HepG2 (cell line): ENCODE results near the gene AEN. TPM values are rescaled to one million over a fixed set of nuclear protein-coding genes. Genes with fewer than 3 reads are reported as not detected.
A peak's percentile ranks its signal among the peaks of the same experiment; 100 is the strongest.

Experiments used
- ATAC-seq: fragments of 200-7000 bp; cut with Tn5 transposase; 3 replicates; pipeline ENCODE4 v1.9.1; 2020; ENCODE audit warnings: mild to moderate bottlenecking, moderate library complexity
- BruUV-seq: library from RNA; stranded (reverse); fragments of 400-500 nt; replicated peaks from 2 replicates; lab custom pipeline; 2021; lab: Mats Ljungman, UMichigan
- CTCF ChIA-PET: fragments of 300-600 bp; formaldehyde crosslinking; extraction: SDS; loops from one replicate; lab custom pipeline; 2021; ENCODE audit warnings: low total read pairs, inconsistent platforms, low intra/inter-chr PET ratio; lab: Yijun Ruan, JAX
- POLR2A ChIA-PET: fragments of 350-600 bp; sonication (Branson Sonifier 250); formaldehyde crosslinking; loops from one replicate; lab custom pipeline; 2020; ENCODE audit warnings: antibody characterized with exemption, inconsistent platforms; lab: Yijun Ruan, JAX
- DNase-seq: peaks from one replicate; pipeline ENCODE4 v3.0.0-alpha.2; 2015; ENCODE audit warnings: low spot score
- FAIRE-seq: peaks from 3 replicates; lab custom pipeline; 2011; peaks lifted over from hg19 to GRCh38; lab: Jason Lieb, UNC
- H2AFZ ChIP-seq: one replicate; pipeline ENCODE4 v1.6.1; 2011; ENCODE audit warnings: low read length, inconsistent platforms
- H3K27ac ChIP-seq: fragments of 300-600 bp; 3 replicates; pipeline ENCODE4 v1.8.0; 2011; ENCODE audit warnings: mixed run types, mild to moderate bottlenecking, mixed read lengths, low read length, inconsistent platforms; ENCODE audit not compliant: insufficient read depth; ENCODE audit errors: extremely low read length
- H3K27me3 ChIP-seq, 2 experiments: fragments of 200-600 bp in 1 of 2; 2 replicates in 1 of 2; 3 replicates in 1 of 2; pipeline versions ENCODE4 v1.6.0 to v1.8.0; 2011; ENCODE audit warnings: low read length in 2 of 2, mild to moderate bottlenecking in 2 of 2, moderate library complexity in 2 of 2, inconsistent platforms in 1 of 2; ENCODE audit not compliant: insufficient read depth in 2 of 2, control insufficient read depth in 1 of 2
- H3K36me3 ChIP-seq, 2 experiments: fragments of 200-600 bp in 1 of 2; replicated peaks in 1 of 2; 2 replicates in 1 of 2; 3 replicates in 1 of 2; pipeline versions ENCODE4 v1.5.1 to v1.8.0; 2011; ENCODE audit warnings: low read length in 2 of 2, inconsistent platforms in 1 of 2; ENCODE audit not compliant: insufficient read depth in 2 of 2, control insufficient read depth in 1 of 2
- H3K4me1 ChIP-seq: 2 replicates; pipeline ENCODE4 v1.5.1; 2012; ENCODE audit warnings: low read length, inconsistent platforms; ENCODE audit not compliant: insufficient read depth
- H3K4me2 ChIP-seq: 2 replicates; pipeline ENCODE4 v1.6.0; 2011; ENCODE audit warnings: low read depth, low read length, inconsistent platforms
- H3K4me3 ChIP-seq, 3 experiments: fragments of 200-600 bp in 1 of 3; sonication (generic), shearing (Covaris generic) in 1 of 3; replicated peaks in 1 of 3; 2 replicates each; pipeline ENCODE4 v1.5.1; 2011 to 2016; ENCODE audit warnings: low read length in 3 of 3, inconsistent platforms in 2 of 3, low read depth in 2 of 3, mild to moderate bottlenecking in 2 of 3, control low read depth in 1 of 3, mixed read lengths in 1 of 3; ENCODE audit not compliant: insufficient read depth in 1 of 3
- H3K79me2 ChIP-seq: one replicate; pipeline ENCODE4 v1.6.1; 2011; ENCODE audit warnings: low read length, inconsistent platforms; ENCODE audit not compliant: insufficient read depth
- H3K9ac ChIP-seq: 2 replicates; pipeline ENCODE4 v1.6.0; 2011; ENCODE audit warnings: mild to moderate bottlenecking, low read depth, low read length, inconsistent platforms; ENCODE audit not compliant: insufficient read depth
- H3K9me3 ChIP-seq: 2 replicates; pipeline ENCODE4 v1.5.1; 2012; ENCODE audit warnings: mild to moderate bottlenecking, low read length
- H4K20me1 ChIP-seq: 2 replicates; pipeline ENCODE4 v1.6.0; 2011; ENCODE audit warnings: inconsistent platforms, mild to moderate bottlenecking, low read length, moderate library complexity; ENCODE audit not compliant: insufficient read depth
- EED ChIP-seq: sonication (generic); formaldehyde crosslinking; IDR thresholded peaks from 2 replicates; pipeline ENCODE4 v1.5.0; 2020; ENCODE audit warnings: mild to moderate bottlenecking, missing genetic modification reagents
- FOSL2 ChIP-seq: sonication (generic); formaldehyde crosslinking; IDR thresholded peaks from 2 replicates; pipeline ENCODE4 v1.4.0; 2020; ENCODE audit warnings: missing genetic modification reagents
- KDM2A ChIP-seq: sonication (generic); formaldehyde crosslinking; IDR thresholded peaks from 2 replicates; pipeline ENCODE4 v1.4.0; 2020; ENCODE audit warnings: low read depth, missing genetic modification reagents, borderline replicate concordance
- KLF6 ChIP-seq: IDR thresholded peaks from 2 replicates; pipeline ENCODE4 v1.8.0; 2016; ENCODE audit warnings: missing biosample characterization, missing genetic modification reagents
- MAZ ChIP-seq, 2 experiments: sonication (generic) in 1 of 2; formaldehyde crosslinking in 1 of 2; IDR thresholded peaks; 2 replicates each; pipeline versions ENCODE4 v1.5.0 to v1.6.1; 2012 to 2020; ENCODE audit warnings: low read depth in 2 of 2, mild to moderate bottlenecking in 2 of 2, borderline replicate concordance in 1 of 2, improper control_type of control experiment in 1 of 2, low read length in 1 of 2, missing genetic modification reagents in 1 of 2, moderate library complexity in 1 of 2
- PAX8 ChIP-seq: sonication (generic); formaldehyde crosslinking; IDR thresholded peaks from 2 replicates; pipeline ENCODE4 v1.8.0; 2022; ENCODE audit warnings: mild to moderate bottlenecking, missing genetic modification reagents, borderline replicate concordance
- REL ChIP-seq: sonication (generic); formaldehyde crosslinking; conservative IDR thresholded peaks from 2 replicates; pipeline ENCODE4 v1.8.0; 2022; ENCODE audit warnings: mild to moderate bottlenecking, missing genetic modification reagents, moderate library complexity
- RELA ChIP-seq: sonication (generic); formaldehyde crosslinking; IDR thresholded peaks from 2 replicates; pipeline ENCODE4 v1.4.0; 2020; ENCODE audit warnings: missing genetic modification reagents
- STAT6 ChIP-seq: sonication (generic); formaldehyde crosslinking; IDR thresholded peaks from 2 replicates; pipeline ENCODE4 v1.4.0; 2020; ENCODE audit warnings: missing genetic modification reagents, mild to moderate bottlenecking, borderline replicate concordance
- XRCC5 ChIP-seq: fragments of 200-400 bp; formaldehyde crosslinking; optimal IDR thresholded peaks from 2 replicates; pipeline ENCODE3; 2017; ENCODE audit warnings: mild to moderate bottlenecking, low read length
- ZFP91 ChIP-seq: sonication (generic); formaldehyde crosslinking; IDR thresholded peaks from 2 replicates; pipeline ENCODE4 v1.9.0; 2022; ENCODE audit warnings: missing genetic modification reagents, mild to moderate bottlenecking, borderline replicate concordance
- WGBS: methylation state at CpG from one replicate; pipeline ENCODE4 v1.1.6; 2017; ENCODE audit warnings: low lambda C conversion rate; 5-methylcytosine and 5-hydroxymethylcytosine counted together
- in situ Hi-C: cut with HindIII; loops from 2 replicates; pipeline ENCODE4 v1.10.0; 2017; ENCODE audit warnings: low pct_unique_long_range_greater_than_20kb; ENCODE audit not compliant: extremely low pct_ligation_motif_present
- intact Hi-C: fragments of 100-400 bp; cut with micrococcal nuclease; formaldehyde crosslinking; loops from one replicate; pipeline ENCODE4 v1.10.0; 2022; ENCODE audit not compliant: unreplicated experiment
- polyA plus RNA-seq, 8 experiments: library from polyadenylated mRNA; depleted of rRNA in 3 of 8; stranded (reverse) in 7 of 8; unstranded in 1 of 8; fragments of >200 nt; fragmentation: Illumina TruSeq in 4 of 8; extraction: Trizol in 4 of 8; gene quantifications; 2 replicates each; pipeline versions ENCODE4 v1.2.1 to v1.2.3, GENCODE V29; 2011 to 2016; ENCODE audit warnings: low read depth in 4 of 8, missing spikeins in 1 of 8, mixed read lengths in 1 of 8; ENCODE audit not compliant: insufficient read depth in 1 of 8
- total RNA-seq, 5 experiments: library from RNA; depleted of rRNA; stranded (reverse); fragments of >200 nt; fragmentation: Illumina TruSeq; extraction: Trizol; gene quantifications; 2 replicates each; pipeline ENCODE4 v1.2.3, GENCODE V29; 2016; ENCODE audit warnings: low read depth in 1 of 5

AEN gene
- total and polyA plus RNA-seq, 2 of the 13 experiments (the other 11 are each of a cell fraction or from before 2014, with no cell fraction given) = 51.3 to 118 TPM

GRCh38 chr15:88656760-88657221 lies 35.7 kb downstream of the AEN start:
- no peak overlapping the region for H2AFZ ChIP-seq
- in situ Hi-C loops (no loop called here), intact Hi-C loops (loop anchor here (1.0 kb wide), 2 partner anchors 45 to 178 kb away; no protein-coding TSS in a partner anchor)
- ATAC-seq = peak; percentile 27
- 0 out of 2 replicates have a peak, but pooled peaks cover 2% of the 10 kb centered on the region for H4K20me1 ChIP-seq
- H3K9me3 ChIP-seq = no peaks in the 10 kb centered on the region
- CTCF ChIA-PET = interaction anchor here (1.1 to 1.5 kb wide), 2 partner anchors 45 to 178 kb away, joined by 6 to 10 read pairs; no protein-coding TSS in a partner anchor
- no peak for FAIRE-seq
- POLR2A ChIA-PET = no interaction called here
- H3K4me1 ChIP-seq = no peaks in the 10 kb centered on the region
- no peak overlapping the region for H3K4me3 ChIP-seq
- no peak overlapping the region for H3K27ac ChIP-seq
- no peak for DNase-seq
- no peak overlapping the region for H3K9ac ChIP-seq
- no peaks in the 10 kb centered on the region for H3K79me2 ChIP-seq
- TF ChIP-seq KLF6 (CRISPR knock-in tag) (no peak), MAZ (IDR thresholded peaks at IDR 0.05; ENCODE audit: borderline replicate concordance, low read depth, low read length) (no peak), MAZ (CRISPR knock-in tag; IDR thresholded peaks at IDR 0.05; ENCODE audit: low read depth) (no peak)
- BruUV-seq = no TSS peak
- no peak overlapping the region for H3K4me2 ChIP-seq
- 50% methylated on average over 4 of the region's 10 CpGs for WGBS
- no peaks in the 10 kb centered on the region for H3K36me3 ChIP-seq
- peaks cover 0 to 13% of the 10 kb centered on the region in 2 experiments; a peak in 4 of 5 replicates for H3K27me3 ChIP-seq

GRCh38 chr15:88657326-88658069 lies 36.4 kb downstream of the AEN start:
- 16% methylated on average over 10 of the region's 13 CpGs for WGBS
- Histone ChIP-seq H3K27me3 (peaks cover 0 to 13% of the 10 kb centered on the region in 2 experiments; a peak in 4 of 5 replicates), H4K20me1 (0 out of 2 replicates have a peak, but pooled peaks cover 2% of the 10 kb centered on the region), H3K9ac (no peak overlapping the region), H3K4me3 (no peak overlapping the region), H3K27ac (no peak overlapping the region), H3K36me3 (no peaks in the 10 kb centered on the region), H3K4me2 (no peak overlapping the region), H2AFZ (no peak overlapping the region), H3K4me1 (no peaks in the 10 kb centered on the region), H3K79me2 (no peaks in the 10 kb centered on the region), H3K9me3 (no peaks in the 10 kb centered on the region)
- CTCF ChIA-PET = interaction anchor here (1.1 to 1.5 kb wide), 2 partner anchors 44 to 177 kb away, joined by 6 to 10 read pairs; no protein-coding TSS in a partner anchor
- intact Hi-C loops = loop anchor here (1.0 kb wide), 2 partner anchors 44 to 177 kb away; no protein-coding TSS in a partner anchor
- FAIRE-seq (peak; percentile 50), DNase-seq (no peak), ATAC-seq (peak; percentile 83)
- in situ Hi-C loops = no loop called here
- POLR2A ChIA-PET = no interaction called here
- BruUV-seq = no TSS peak
- TF ChIP-seq REL (CRISPR knock-in tag) (no peak), STAT6 (CRISPR knock-in tag) (no peak), RELA (no peak), EED (peak; percentile 34; the same call in 1 of the 2 replicates), ZFP91 (peak; percentile 15; the same call in 1 of the 2 replicates), PAX8 (CRISPR knock-in tag) (no peak), XRCC5 (peak; percentile 43), FOSL2 (0 out of 2 replicates have a peak, but pooled peaks have one; percentile 18), KDM2A (CRISPR knock-in tag) (peak; percentile 57; the same call in 1 of the 2 replicates)
